Lung (tissue), 12 donors: ENCODE results near the gene TGFBR3. TPM values are rescaled to one million over a fixed set of nuclear protein-coding genes. Genes with fewer than 3 reads are reported as not detected.

Experiments used
- ATAC-seq: fragments of 200-7000 bp; cut with Tn5 transposase; one replicate; pipeline ENCODE4 v1.9.1; 2020; ENCODE audit warnings: moderate number of reproducible peaks; ENCODE audit not compliant: insufficient read depth, low FRiP score
- DNase-seq, 3 donors: peaks; one replicate each; pipeline ENCODE4 v3.0.0-alpha.2; 2013 to 2017
- H3K27ac ChIP-seq, 2 donors: one replicate each; pipeline ENCODE4 v1.5.1; 2013; ENCODE audit warnings: mild to moderate bottlenecking in 2 of 2, moderate library complexity in 2 of 2, control low read depth in 1 of 2, inconsistent platforms in 1 of 2, low read depth in 1 of 2, low read length in 1 of 2
- H3K27me3 ChIP-seq, 3 donors: one replicate each; pipeline ENCODE4 v1.5.1; 2013; ENCODE audit warnings: low read length in 2 of 3; ENCODE audit not compliant: control insufficient read depth in 3 of 3, insufficient read depth in 3 of 3
- H3K36me3 ChIP-seq, 4 donors: one replicate each; pipeline ENCODE4 v1.5.1; 2013; ENCODE audit warnings: low read length in 4 of 4, mild to moderate bottlenecking in 1 of 4, moderate library complexity in 1 of 4; ENCODE audit not compliant: control insufficient read depth in 4 of 4, insufficient read depth in 4 of 4
- H3K4me1 ChIP-seq, 5 donors: one replicate each; pipeline ENCODE4 v1.5.1; 2013; ENCODE audit warnings: low read length in 5 of 5, mild to moderate bottlenecking in 2 of 5, moderate library complexity in 1 of 5; ENCODE audit not compliant: control insufficient read depth in 5 of 5, insufficient read depth in 5 of 5
- H3K4me3 ChIP-seq: one replicate; pipeline ENCODE4 v1.5.1; 2013; ENCODE audit warnings: mild to moderate bottlenecking, control low read depth, moderate library complexity
- H3K9ac ChIP-seq, 2 donors: one replicate each; pipeline ENCODE4 v1.5.1; 2013; ENCODE audit warnings: low read length in 2 of 2, control low read depth in 1 of 2; ENCODE audit not compliant: insufficient read depth in 1 of 2
- H3K9me3 ChIP-seq, 4 donors: one replicate each; pipeline ENCODE4 v1.5.1; 2013; ENCODE audit warnings: low read length in 3 of 4, mild to moderate bottlenecking in 1 of 4, moderate library complexity in 1 of 4; ENCODE audit not compliant: control insufficient read depth in 4 of 4, insufficient read depth in 3 of 4
- WGBS, 2 donors: extraction: QIAGEN DNeasy Blood & Tissue Kit; methylation state at CpG; one replicate each; pipeline ENCODE4 v1.1.7; 2013; 5-methylcytosine and 5-hydroxymethylcytosine counted together
- polyA plus RNA-seq, 2 donors: library from polyadenylated mRNA; stranded (reverse); fragments of 200-250 nt; gene quantifications; one replicate each; pipeline ENCODE4 v1.2.1, GENCODE V29; 2013
- total RNA-seq, 2 donors: library from RNA; depleted of rRNA in 1 of 2; stranded (reverse); fragments of >200 nt in 1 of 2; gene quantifications; one replicate each; pipeline ENCODE4 v1.2.1, GENCODE V29; 2014 to 2021
- TF ChIP-seq, protein P1 (sequence below): IDR thresholded peaks from 2 replicates; pipeline ENCODE4 v1.5.1; 2012; ENCODE audit warnings: mild to moderate bottlenecking; ENCODE audit errors: control extremely low read depth, extremely low read depth
- donor health status: control.
- donor health status: control.
- donor health status: Bipolar disorder and iron deficiency.
- donor health status: healthy.
- donor health status: DM: yes; HTN: yes; CAD: no.

TGFBR3 gene
- total and polyA plus RNA-seq, 4 donors: 13.1 to 99.6 (median 26.5) TPM

- Histone ChIP-seq H3K9me3 (no peaks in the 10 kb centered on the region), H3K4me3 (no peak overlapping the region), H3K4me1 (peaks cover 2 to 30% (median 10%) of the 10 kb centered on the region in 5 donors), H3K27me3 (no peaks in the 10 kb centered on the region), H3K36me3 (peaks cover 0 to 8% (median 3%) of the 10 kb centered on the region in 4 donors), H3K27ac (no peak overlapping the region), H3K9ac (no peak overlapping the region)
- TF ChIP-seq, protein P1, sequence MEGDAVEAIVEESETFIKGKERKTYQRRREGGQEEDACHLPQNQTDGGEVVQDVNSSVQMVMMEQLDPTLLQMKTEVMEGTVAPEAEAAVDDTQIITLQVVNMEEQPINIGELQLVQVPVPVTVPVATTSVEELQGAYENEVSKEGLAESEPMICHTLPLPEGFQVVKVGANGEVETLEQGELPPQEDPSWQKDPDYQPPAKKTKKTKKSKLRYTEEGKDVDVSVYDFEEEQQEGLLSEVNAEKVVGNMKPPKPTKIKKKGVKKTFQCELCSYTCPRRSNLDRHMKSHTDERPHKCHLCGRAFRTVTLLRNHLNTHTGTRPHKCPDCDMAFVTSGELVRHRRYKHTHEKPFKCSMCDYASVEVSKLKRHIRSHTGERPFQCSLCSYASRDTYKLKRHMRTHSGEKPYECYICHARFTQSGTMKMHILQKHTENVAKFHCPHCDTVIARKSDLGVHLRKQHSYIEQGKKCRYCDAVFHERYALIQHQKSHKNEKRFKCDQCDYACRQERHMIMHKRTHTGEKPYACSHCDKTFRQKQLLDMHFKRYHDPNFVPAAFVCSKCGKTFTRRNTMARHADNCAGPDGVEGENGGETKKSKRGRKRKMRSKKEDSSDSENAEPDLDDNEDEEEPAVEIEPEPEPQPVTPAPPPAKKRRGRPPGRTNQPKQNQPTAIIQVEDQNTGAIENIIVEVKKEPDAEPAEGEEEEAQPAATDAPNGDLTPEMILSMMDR: no peak
- DNase-seq (no peak), ATAC-seq (no peak)
- WGBS, 2 donors: 86 to 90% methylated on average over 8 of the region's 8 CpGs
These were observed 128.0 kb downstream of the TGFBR3 start for GRCh38 chr1:91757763-91758460.

DNA sequence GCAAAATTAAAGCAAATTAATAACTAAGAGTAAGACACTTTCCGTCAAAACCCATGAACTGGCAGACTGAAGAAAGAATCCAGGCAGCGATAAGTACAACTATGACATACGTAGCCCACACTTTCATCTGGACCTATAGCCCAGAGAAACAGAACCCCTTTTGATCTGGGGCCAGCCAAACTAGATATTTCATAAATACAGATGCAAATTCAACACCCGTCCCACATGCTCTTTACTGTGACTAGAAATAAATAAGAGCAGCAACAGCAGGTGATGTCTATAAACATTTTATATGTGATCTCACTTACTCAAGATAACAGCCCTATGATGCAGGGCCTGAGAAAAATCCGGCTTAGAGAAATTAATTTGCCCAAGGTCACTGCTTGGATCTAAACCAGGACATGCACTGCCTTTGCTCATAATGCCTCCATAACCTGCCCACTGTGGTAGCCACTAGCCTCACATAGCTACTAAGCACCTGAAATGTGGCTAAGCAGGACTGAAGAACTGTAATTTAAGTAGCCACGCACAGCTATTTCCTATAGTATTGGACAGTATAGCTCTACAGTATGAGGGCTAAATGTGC, 130.2 kb downstream of the TGFBR3 start:
- Histone ChIP-seq H3K9ac (peak overlapping the region in 1 of 2 donors; percentile 26), H3K4me3 (no peak overlapping the region), H3K9me3 (no peaks in the 10 kb centered on the region), H3K27ac (peak overlapping the region; percentile 36 to 69), H3K36me3 (peaks cover 0 to 8% (median 3%) of the 10 kb centered on the region in 4 donors), H3K27me3 (no peaks in the 10 kb centered on the region), H3K4me1 (peaks cover 4 to 32% (median 16%) of the 10 kb centered on the region in 5 donors)
- DNase-seq (peak in 1 of 3 donors; percentile 56), ATAC-seq (no peak)
- 85 to 91% methylated on average over 6 of the region's 6 CpGs for WGBS, 2 donors
- TF ChIP-seq, protein P1: no peak

- H3K4me3 ChIP-seq: no peak overlapping the region
- H3K36me3 ChIP-seq: peaks cover 0 to 8% (median 2%) of the 10 kb centered on the region in 4 donors
- H3K9me3 ChIP-seq: no peaks in the 10 kb centered on the region
- TF ChIP-seq, protein P1: no peak
- peak overlapping the region in 1 of 2 donors; percentile 26 for H3K9ac ChIP-seq
- no peak for ATAC-seq
- 76 to 79% methylated on average over 12 of the region's 12 CpGs for whole genome bisulfite sequencing, 2 donors
- peak; percentile 64 to 92 (median 84) for DNase-seq
- peaks cover 7 to 35% (median 13%) of the 10 kb centered on the region in 5 donors for H3K4me1 ChIP-seq
- no peaks in the 10 kb centered on the region for H3K27me3 ChIP-seq
- peak overlapping the region in 1 of 2 donors; percentile 33 for H3K27ac ChIP-seq
These were observed 131.0 kb downstream of the TGFBR3 start for GRCh38 chr1:91754816-91755580.
